ENCODE results near the gene MAP3K20. TPM values are rescaled to one million over a fixed set of nuclear protein-coding genes. Genes with fewer than 3 reads are reported as not detected.

Gene MAP3K20
- polyA plus RNA-seq, 1 of the 3 experiments (the other 2 are of a cell fraction): 8.5 TPM

GRCh38 chr2:173032032-173032431 is 43.6 kb upstream of the MAP3K20 start:
- ChIA-PET CTCF (interaction anchor here (1.0 to 2.6 kb wide), 6 partner anchors 99 to 1309 kb away, joined by 3 to 23 read pairs (median 3); no protein-coding TSS in a partner anchor), POLR2A (no interaction called here)
- Histone ChIP-seq H2AFZ (ENCODE audit: low read depth) (no peak overlapping the region), H3K9me2 (no peaks in the 10 kb centered on the region), H3K4me3 (ENCODE audit: low read depth in 2 of 2, low read length in 1 of 2) (no peak overlapping the region), H3K9ac (no peak overlapping the region), H3K36me3 (replicated peaks in 1 of 2; ENCODE audit: control insufficient read depth in 1 of 2, insufficient read depth in 2 of 2, low read length in 1 of 2) (peaks cover 0 to 3% of the 10 kb centered on the region in 2 experiments), H3K27me3 (ENCODE audit: insufficient read depth) (no peaks in the 10 kb centered on the region), H3K9me3 (no peaks in the 10 kb centered on the region), H4K20me1 (ENCODE audit: insufficient read depth) (no peaks in the 10 kb centered on the region), H3K4me2 (no peak overlapping the region), H3K27ac (ENCODE audit: low read depth in 2 of 2, low read length in 1 of 2) (no peak overlapping the region), H3K79me2 (ENCODE audit: insufficient read depth) (no peaks in the 10 kb centered on the region), H3K4me1 (ENCODE audit: control insufficient read depth in 1 of 2, insufficient read depth in 2 of 2, low read depth in 1 of 2, low read length in 1 of 2) (peaks cover 2 to 6% of the 10 kb centered on the region in 2 experiments; a peak in 2 of 4 replicates), H3F3A (replicated peaks; ENCODE audit: insufficient read depth) (no peaks in the 10 kb centered on the region)
- no peak for DNase-seq
- no peak for TF ChIP-seq NRF1 (IDR thresholded peaks at IDR 0.05; ENCODE audit: low read depth, low read length)
- WGBS (ENCODE audit: low lambda C conversion rate): 88% methylated on average over 4 of the region's 4 CpGs

- ChIA-PET POLR2A (no interaction called here), CTCF (interaction anchor here (0.8 kb wide), 1 partner anchor 177 kb away, joined by 5 read pairs; no protein-coding TSS in a partner anchor)
- Histone ChIP-seq H3K4me2 (no peak overlapping the region), H3K9me2 (no peaks in the 10 kb centered on the region), H3K9ac (no peak overlapping the region), H3K9me3 (no peaks in the 10 kb centered on the region), H3K79me2 (ENCODE audit: insufficient read depth) (no peaks in the 10 kb centered on the region), H2AFZ (ENCODE audit: low read depth) (no peak overlapping the region), H3K4me3 (ENCODE audit: low read depth in 2 of 2, low read length in 1 of 2) (no peak overlapping the region), H3K36me3 (replicated peaks in 1 of 2; ENCODE audit: control insufficient read depth in 1 of 2, insufficient read depth in 2 of 2, low read length in 1 of 2) (peaks cover 0 to 3% of the 10 kb centered on the region in 2 experiments), H3K27ac (ENCODE audit: low read depth in 2 of 2, low read length in 1 of 2) (no peak overlapping the region), H3K27me3 (ENCODE audit: insufficient read depth) (no peaks in the 10 kb centered on the region), H3F3A (replicated peaks; ENCODE audit: insufficient read depth) (no peaks in the 10 kb centered on the region), H4K20me1 (ENCODE audit: insufficient read depth) (no peaks in the 10 kb centered on the region), H3K4me1 (ENCODE audit: control insufficient read depth in 1 of 2, insufficient read depth in 2 of 2, low read depth in 1 of 2, low read length in 1 of 2) (peaks cover 2% of the 10 kb centered on the region in 2 experiments; a peak in 2 of 4 replicates)
- TF ChIP-seq TEAD4 (IDR thresholded peaks at IDR 0.05; ENCODE audit: borderline replicate concordance, insufficient read depth) (no peak), MEF2A (IDR thresholded peaks at IDR 0.05; ENCODE audit: borderline replicate concordance, low read depth) (no peak), FOSL2 (IDR thresholded peaks at IDR 0.05; ENCODE audit: borderline replicate concordance, low read depth) (no peak), TCF12 (IDR thresholded peaks at IDR 0.05) (peak; percentile 86), NRF1 (IDR thresholded peaks at IDR 0.05; ENCODE audit: low read depth, low read length) (no peak), POLR2AphosphoS5 (IDR thresholded peaks at IDR 0.05; ENCODE audit: low read depth, low read length) (0 out of 2 replicates have a peak, but pooled peaks have one; percentile 20), USF2 (IDR thresholded peaks at IDR 0.05; ENCODE audit: borderline replicate concordance, low read depth, low read length) (no peak), RXRA (IDR thresholded peaks at IDR 0.05; ENCODE audit: borderline replicate concordance, low read depth) (no peak)
- 76% methylated on average over 3 of the region's 3 CpGs for WGBS (ENCODE audit: low lambda C conversion rate)
- peak; percentile 53 for DNase-seq
Observed at GRCh38 chr2:173033084-173033483, 42.6 kb upstream of the MAP3K20 start.

GRCh38 chr2:173034143-173034542 is 41.5 kb upstream of the MAP3K20 start:
- WGBS (ENCODE audit: low lambda C conversion rate): 78% methylated on average over 7 of the region's 7 CpGs
- H3K36me3 ChIP-seq (replicated peaks in 1 of 2; ENCODE audit: control insufficient read depth in 1 of 2, insufficient read depth in 2 of 2, low read length in 1 of 2): no peaks in the 10 kb centered on the region
- no peaks in the 10 kb centered on the region for H3K79me2 ChIP-seq (ENCODE audit: insufficient read depth)
- no peak overlapping the region for H3K27ac ChIP-seq (ENCODE audit: low read depth in 2 of 2, low read length in 1 of 2)
- no peak for DNase-seq
- H3F3A ChIP-seq (replicated peaks; ENCODE audit: insufficient read depth): no peaks in the 10 kb centered on the region
- H3K27me3 ChIP-seq (ENCODE audit: insufficient read depth): no peaks in the 10 kb centered on the region
- no peaks in the 10 kb centered on the region for H3K9me2 ChIP-seq
- no peak overlapping the region for H3K4me2 ChIP-seq
- ChIA-PET POLR2A (no interaction called here), CTCF (interaction anchor here (1.5 kb wide), 1 partner anchor 176 kb away, joined by 5 read pairs; no protein-coding TSS in a partner anchor)
- peaks cover 0 to 2% of the 10 kb centered on the region in 2 experiments; a peak in 2 of 4 replicates for H3K4me1 ChIP-seq (ENCODE audit: control insufficient read depth in 1 of 2, insufficient read depth in 2 of 2, low read depth in 1 of 2, low read length in 1 of 2)
- H3K9me3 ChIP-seq: no peaks in the 10 kb centered on the region
- no peak overlapping the region for H2AFZ ChIP-seq (ENCODE audit: low read depth)
- no peak overlapping the region for H3K9ac ChIP-seq
- no peaks in the 10 kb centered on the region for H4K20me1 ChIP-seq (ENCODE audit: insufficient read depth)
- H3K4me3 ChIP-seq (ENCODE audit: low read depth in 2 of 2, low read length in 1 of 2): no peak overlapping the region
- no peak for TF ChIP-seq FOXJ3 (CRISPR knock-in tag; IDR thresholded peaks at IDR 0.05)
- TF ChIP-seq MAX (IDR thresholded peaks at IDR 0.05; ENCODE audit: low read depth): no peak
- TF ChIP-seq YY1 (IDR thresholded peaks at IDR 0.05; ENCODE audit: low read depth): no peak
- TF ChIP-seq EP300 (IDR thresholded peaks at IDR 0.05; ENCODE audit: borderline replicate concordance in 1 of 2, low read depth in 1 of 2, low read length in 1 of 2): no peak
- no peak for TF ChIP-seq NFIC (IDR thresholded peaks at IDR 0.05; ENCODE audit: borderline replicate concordance)
- TF ChIP-seq MXI1 (IDR thresholded peaks at IDR 0.05; ENCODE audit: low read depth, low read length): no peak
- TF ChIP-seq RCOR1 (IDR thresholded peaks at IDR 0.05; ENCODE audit: low read length): no peak
- no peak for TF ChIP-seq TEAD4 (IDR thresholded peaks at IDR 0.05; ENCODE audit: borderline replicate concordance, insufficient read depth)
- no peak for TF ChIP-seq RAD21 (IDR thresholded peaks at IDR 0.05; ENCODE audit: low read length)
- TF ChIP-seq REST (IDR thresholded peaks at IDR 0.05; ENCODE audit: low read depth, low read length): no peak
- TF ChIP-seq FOXM1 (IDR thresholded peaks at IDR 0.05; ENCODE audit: low read depth): no peak

Data from SK-N-SH (cell line).